A549 (cell line): Measurements from ENCODE around the gene GPX7.

Source experiments
- CEBPB ChIP-seq, 2 experiments: fragments of >200 bp in 1 of 2; sonication (Bioruptor Twin) in 1 of 2; formaldehyde crosslinking in 1 of 2; IDR thresholded peaks; 2 replicates each; pipeline ENCODE4 v1.6.1; 2012 to 2016
- EP300 ChIP-seq, 2 experiments: fragments of >200 bp; sonication (Bioruptor Twin); formaldehyde crosslinking; IDR thresholded peaks; 2 replicates in 1 of 2; 3 replicates in 1 of 2; pipeline ENCODE4 v1.6.1; 2016 to 2017
- FOSB ChIP-seq: fragments of 250-450 bp; sonication (Bioruptor Pico); IDR thresholded peaks from 2 replicates; pipeline ENCODE4 v1.5.0; 2020; ENCODE audit warnings: mild to moderate bottlenecking, moderate library complexity
- RAD21 ChIP-seq, 2 experiments: fragments of >200 bp in 1 of 2; sonication (Bioruptor Twin) in 1 of 2; formaldehyde crosslinking in 1 of 2; IDR thresholded peaks in 1 of 2; conservative IDR thresholded peaks in 1 of 2; 2 replicates in 1 of 2; 3 replicates in 1 of 2; pipeline ENCODE4 v1.6.1; 2012 to 2018; ENCODE audit warnings: inconsistent platforms in 1 of 2
- RFX5 ChIP-seq: fragments of 450-650 bp; IDR thresholded peaks from 2 replicates; pipeline ENCODE4 v1.7.1; 2014; ENCODE audit warnings: antibody characterized with exemption, mild to moderate bottlenecking, moderate library complexity
- SMC3 ChIP-seq: fragments of >200 bp; sonication (Bioruptor Twin); formaldehyde crosslinking; IDR thresholded peaks from 3 replicates; pipeline ENCODE4 v1.6.1; 2018; ENCODE audit warnings: inconsistent platforms
- TFCP2L1 ChIP-seq: fragments of 250-450 bp; sonication (Bioruptor Pico); IDR thresholded peaks from 2 replicates; pipeline ENCODE4 v1.5.0; 2021; ENCODE audit warnings: mild to moderate bottlenecking
- ZC3H11A ChIP-seq: fragments of 450-650 bp; IDR thresholded peaks from 2 replicates; pipeline ENCODE4 v1.6.1; 2014; ENCODE audit warnings: antibody characterized with exemption, mild to moderate bottlenecking
- TF ChIP-seq, protein P1 (sequence below): IDR thresholded peaks from 2 replicates; pipeline ENCODE4 v1.6.1; 2012
- TF ChIP-seq, protein P2 (sequence below): fragments of >200 bp; sonication (Bioruptor Twin); formaldehyde crosslinking; IDR thresholded peaks from 3 replicates; pipeline ENCODE4 v1.5.1; 2016
- TF ChIP-seq, protein P3 (sequence below): fragments of 450-650 bp; IDR thresholded peaks from 2 replicates; pipeline ENCODE4 v1.6.1; 2014; ENCODE audit warnings: antibody characterized with exemption

DNA sequence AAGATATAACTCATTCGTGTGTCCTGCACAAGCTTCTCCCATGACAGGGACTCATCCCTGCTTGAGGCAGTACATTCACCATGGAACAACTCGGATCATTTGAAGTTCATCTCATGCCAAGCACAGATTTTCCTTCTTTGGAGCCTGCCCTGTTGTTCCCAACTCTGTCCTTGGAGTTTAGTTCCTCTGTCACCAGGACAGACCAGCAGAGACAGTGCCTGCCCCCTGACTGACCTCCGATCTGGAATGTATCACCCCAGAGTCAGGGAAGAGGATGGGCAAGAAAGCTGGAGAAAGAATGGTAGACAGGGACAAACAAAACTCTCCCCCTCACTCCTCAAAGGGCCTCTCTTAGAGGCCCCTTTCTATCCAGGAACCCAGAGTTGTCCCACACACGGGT lies 35.8 kb downstream of the GPX7 start:
- TF ChIP-seq SMC3: no peak
- TF ChIP-seq TFCP2L1: no peak
- TF ChIP-seq, protein P1, sequence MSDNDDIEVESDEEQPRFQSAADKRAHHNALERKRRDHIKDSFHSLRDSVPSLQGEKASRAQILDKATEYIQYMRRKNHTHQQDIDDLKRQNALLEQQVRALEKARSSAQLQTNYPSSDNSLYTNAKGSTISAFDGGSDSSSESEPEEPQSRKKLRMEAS: no peak
- TF ChIP-seq, protein P2, sequence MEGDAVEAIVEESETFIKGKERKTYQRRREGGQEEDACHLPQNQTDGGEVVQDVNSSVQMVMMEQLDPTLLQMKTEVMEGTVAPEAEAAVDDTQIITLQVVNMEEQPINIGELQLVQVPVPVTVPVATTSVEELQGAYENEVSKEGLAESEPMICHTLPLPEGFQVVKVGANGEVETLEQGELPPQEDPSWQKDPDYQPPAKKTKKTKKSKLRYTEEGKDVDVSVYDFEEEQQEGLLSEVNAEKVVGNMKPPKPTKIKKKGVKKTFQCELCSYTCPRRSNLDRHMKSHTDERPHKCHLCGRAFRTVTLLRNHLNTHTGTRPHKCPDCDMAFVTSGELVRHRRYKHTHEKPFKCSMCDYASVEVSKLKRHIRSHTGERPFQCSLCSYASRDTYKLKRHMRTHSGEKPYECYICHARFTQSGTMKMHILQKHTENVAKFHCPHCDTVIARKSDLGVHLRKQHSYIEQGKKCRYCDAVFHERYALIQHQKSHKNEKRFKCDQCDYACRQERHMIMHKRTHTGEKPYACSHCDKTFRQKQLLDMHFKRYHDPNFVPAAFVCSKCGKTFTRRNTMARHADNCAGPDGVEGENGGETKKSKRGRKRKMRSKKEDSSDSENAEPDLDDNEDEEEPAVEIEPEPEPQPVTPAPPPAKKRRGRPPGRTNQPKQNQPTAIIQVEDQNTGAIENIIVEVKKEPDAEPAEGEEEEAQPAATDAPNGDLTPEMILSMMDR: no peak
- TF ChIP-seq, protein P3, sequence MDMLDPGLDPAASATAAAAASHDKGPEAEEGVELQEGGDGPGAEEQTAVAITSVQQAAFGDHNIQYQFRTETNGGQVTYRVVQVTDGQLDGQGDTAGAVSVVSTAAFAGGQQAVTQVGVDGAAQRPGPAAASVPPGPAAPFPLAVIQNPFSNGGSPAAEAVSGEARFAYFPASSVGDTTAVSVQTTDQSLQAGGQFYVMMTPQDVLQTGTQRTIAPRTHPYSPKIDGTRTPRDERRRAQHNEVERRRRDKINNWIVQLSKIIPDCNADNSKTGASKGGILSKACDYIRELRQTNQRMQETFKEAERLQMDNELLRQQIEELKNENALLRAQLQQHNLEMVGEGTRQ: no peak
- TF ChIP-seq CEBPB (IDR thresholded peaks at IDR 0.05): no peak
- no peak for TF ChIP-seq RFX5
- TF ChIP-seq EP300 (IDR thresholded peaks at IDR 0.05): no peak
- TF ChIP-seq ZC3H11A: no peak
- TF ChIP-seq FOSB (CRISPR knock-in tag): no peak
- TF ChIP-seq RAD21 (conservative IDR thresholded peaks at IDR 0.05 in 1 of 2, IDR thresholded peaks at IDR 0.05 in 1 of 2): no peak
